ENCODE results near the gene IL18BP.
A peak's percentile ranks its signal among the peaks of the same experiment; 100 is the strongest.

Gene IL18BP

GRCh38 chr11:72012091-72012630 is 13.5 kb downstream of the IL18BP start:
- DNase-seq, result no peak

GRCh38 chr11:72012897-72013721 is 14.4 kb downstream of the IL18BP start:
- DNase-seq, result peak in 35 of 51 donors; percentile 23 to 87 (median 69)

- DNase-seq, result no peak
These were observed 15.3 kb downstream of the IL18BP start for GRCh38 chr11:72013765-72014711.

GRCh38 chr11:72014761-72015320 is 16.1 kb downstream of the IL18BP start:
- DNase-seq, result no peak

- DNase-seq, result peak in 2 of 51 donors; percentile 31 to 36
These were observed 16.9 kb downstream of the IL18BP start for GRCh38 chr11:72015511-72016061.

GRCh38 chr11:72018171-72018570 is 19.5 kb downstream of the IL18BP start:
- no peak for DNase-seq

- DNase-seq, result no peak
These were observed 24.6 kb downstream of the IL18BP start for GRCh38 chr11:72023335-72023734.

GRCh38 chr11:72024069-72024754 is 25.5 kb downstream of the IL18BP start:
- no peak for DNase-seq

- no peak for DNase-seq
These were observed 27.4 kb downstream of the IL18BP start for GRCh38 chr11:72026090-72026489.

- no peak for DNase-seq
These were observed 31.9 kb downstream of the IL18BP start for GRCh38 chr11:72030472-72031045.

GRCh38 chr11:72036687-72037086 is 38.0 kb downstream of the IL18BP start:
- DNase-seq, result no peak

- peak in 1 of 51 donors; percentile 34 for DNase-seq
These were observed 39.0 kb downstream of the IL18BP start for GRCh38 chr11:72037554-72038311.

- peak in 34 of 51 donors; percentile 21 to 77 (median 48) for DNase-seq
These were observed 39.8 kb downstream of the IL18BP start for GRCh38 chr11:72038491-72038890.

- peak in 7 of 51 donors; percentile 12 to 62 (median 33) for DNase-seq
These were observed 40.5 kb downstream of the IL18BP start for GRCh38 chr11:72039031-72039855.

GRCh38 chr11:72039856-72040401 is 41.2 kb downstream of the IL18BP start:
- peak in 9 of 51 donors; percentile 19 to 82 (median 50) for DNase-seq

- peak; percentile 69 to 97 (median 90) for DNase-seq
These were observed 42.0 kb downstream of the IL18BP start for GRCh38 chr11:72040491-72041363.

Data from hypothalamus (tissue), 51 donors.